ENCODE data around the gene MAN1B1. TPM values are rescaled to one million over a fixed set of nuclear protein-coding genes. Genes with fewer than 3 reads are reported as not detected.

Gene MAN1B1
- total and polyA plus RNA-seq, 2 donors (not counting 1 experiment from before 2014, with no cell fraction given) = 45.5 to 96.6 TPM

GRCh38 chr9:137156567-137157375 lies 70.0 kb downstream of the MAN1B1 start:
- Histone ChIP-seq H3K27me3 (ENCODE audit: control insufficient read depth, insufficient read depth, low read length) (peaks cover 23% of the 10 kb centered on the region), H2AFZ (ENCODE audit: low read length) (peak overlapping the region; percentile 43), H3K4me3 (replicated peaks in 1 of 4; ENCODE audit: control extremely low read depth in 1 of 4, insufficient read depth in 1 of 4, low read depth in 3 of 4, low read length in 4 of 4) (peak overlapping the region in 2 of 4 experiments; percentile 33 to 37), H3K4me2 (ENCODE audit: extremely low read depth, insufficient read depth, low read length) (peak overlapping the region; percentile 62), H3K79me2 (ENCODE audit: control insufficient read depth, insufficient read depth, low read length) (no peaks in the 10 kb centered on the region), H3K36me3 (ENCODE audit: control insufficient read depth, insufficient read depth, low read length) (no peaks in the 10 kb centered on the region), H3K27ac (ENCODE audit: insufficient read depth, low read length) (no peak overlapping the region), H3K9me3 (ENCODE audit: control insufficient read depth, insufficient read depth, low read depth, low read length) (no peaks in the 10 kb centered on the region), H3K4me1 (ENCODE audit: control insufficient read depth, extremely low read depth, insufficient read depth, low read length) (no peaks in the 10 kb centered on the region), H3K9ac (ENCODE audit: insufficient read depth, low read length) (peak overlapping the region; percentile 42), H4K20me1 (ENCODE audit: control insufficient read depth, extremely low read depth, insufficient read depth, low read length) (no peaks in the 10 kb centered on the region)
- no peak for TF ChIP-seq EZH2 (IDR thresholded peaks at IDR 0.05; ENCODE audit: low read length, missing control alignments)
- no peak for TF ChIP-seq CTCF (conservative IDR thresholded peaks at IDR 0.05 in 1 of 2, IDR thresholded peaks at IDR 0.05 in 1 of 2; ENCODE audit: low read depth in 1 of 2, low read length in 2 of 2)
- DNase-seq (ENCODE audit: low read depth in 2 of 2) = peak in 1 of 2 donors; percentile 44

GRCh38 chr9:137157618-137158415 lies 71.0 kb downstream of the MAN1B1 start:
- no peaks in the 10 kb centered on the region for H3K36me3 ChIP-seq (ENCODE audit: control insufficient read depth, insufficient read depth, low read length)
- no peak overlapping the region for H3K4me2 ChIP-seq (ENCODE audit: extremely low read depth, insufficient read depth, low read length)
- H3K79me2 ChIP-seq (ENCODE audit: control insufficient read depth, insufficient read depth, low read length) = no peaks in the 10 kb centered on the region
- peaks cover 26% of the 10 kb centered on the region for H3K27me3 ChIP-seq (ENCODE audit: control insufficient read depth, insufficient read depth, low read length)
- no peak overlapping the region for H2AFZ ChIP-seq (ENCODE audit: low read length)
- H3K9me3 ChIP-seq (ENCODE audit: control insufficient read depth, insufficient read depth, low read depth, low read length) = no peaks in the 10 kb centered on the region
- no peak overlapping the region for H3K27ac ChIP-seq (ENCODE audit: insufficient read depth, low read length)
- no peak overlapping the region for H3K9ac ChIP-seq (ENCODE audit: insufficient read depth, low read length)
- no peak for DNase-seq (ENCODE audit: low read depth in 2 of 2)
- no peaks in the 10 kb centered on the region for H4K20me1 ChIP-seq (ENCODE audit: control insufficient read depth, extremely low read depth, insufficient read depth, low read length)
- TF ChIP-seq CTCF (conservative IDR thresholded peaks at IDR 0.05 in 1 of 2, IDR thresholded peaks at IDR 0.05 in 1 of 2; ENCODE audit: low read depth in 1 of 2, low read length in 2 of 2) (no peak), EZH2 (IDR thresholded peaks at IDR 0.05; ENCODE audit: low read length, missing control alignments) (no peak)
- no peaks in the 10 kb centered on the region for H3K4me1 ChIP-seq (ENCODE audit: control insufficient read depth, extremely low read depth, insufficient read depth, low read length)
- H3K4me3 ChIP-seq (replicated peaks in 1 of 4; ENCODE audit: control extremely low read depth in 1 of 4, insufficient read depth in 1 of 4, low read depth in 3 of 4, low read length in 4 of 4) = no peak overlapping the region

GRCh38 chr9:137158625-137159024 lies 71.8 kb downstream of the MAN1B1 start:
- Histone ChIP-seq H3K4me3 (replicated peaks in 1 of 4; ENCODE audit: control extremely low read depth in 1 of 4, insufficient read depth in 1 of 4, low read depth in 3 of 4, low read length in 4 of 4) (no peak overlapping the region), H2AFZ (ENCODE audit: low read length) (no peak overlapping the region), H3K4me2 (ENCODE audit: extremely low read depth, insufficient read depth, low read length) (no peak overlapping the region), H3K9me3 (ENCODE audit: control insufficient read depth, insufficient read depth, low read depth, low read length) (no peaks in the 10 kb centered on the region), H3K4me1 (ENCODE audit: control insufficient read depth, extremely low read depth, insufficient read depth, low read length) (no peaks in the 10 kb centered on the region), H3K9ac (ENCODE audit: insufficient read depth, low read length) (no peak overlapping the region), H4K20me1 (ENCODE audit: control insufficient read depth, extremely low read depth, insufficient read depth, low read length) (no peaks in the 10 kb centered on the region), H3K27me3 (ENCODE audit: control insufficient read depth, insufficient read depth, low read length) (peaks cover 32% of the 10 kb centered on the region), H3K79me2 (ENCODE audit: control insufficient read depth, insufficient read depth, low read length) (no peaks in the 10 kb centered on the region), H3K27ac (ENCODE audit: insufficient read depth, low read length) (no peak overlapping the region), H3K36me3 (ENCODE audit: control insufficient read depth, insufficient read depth, low read length) (no peaks in the 10 kb centered on the region)
- DNase-seq (ENCODE audit: low read depth in 2 of 2) = no peak
- no peak for TF ChIP-seq EZH2 (IDR thresholded peaks at IDR 0.05; ENCODE audit: low read length, missing control alignments)
- TF ChIP-seq CTCF (conservative IDR thresholded peaks at IDR 0.05 in 1 of 2, IDR thresholded peaks at IDR 0.05 in 1 of 2; ENCODE audit: low read depth in 1 of 2, low read length in 2 of 2) = no peak

Measured in fibroblast of lung (primary cell).